ENCODE results near the gene ELAC1.

- TF ChIP-seq CTCF (IDR thresholded peaks at IDR 0.05; ENCODE audit: low read length) (no peak), EZH2 (IDR thresholded peaks at IDR 0.05; ENCODE audit: borderline replicate concordance, low read length) (no peak)
Measured at GRCh38 chr18:50950626-50951025, 17.2 kb upstream of the ELAC1 start.
